Limb (tissue), 2 donors: ENCODE results near the gene TAF11L2.
"Not testable (repeated sequence)": the region's sequence is repeated elsewhere in the genome, so short reads cannot be mapped to it uniquely, and the experiment has no call there.

Experiments used
- DNase-seq, 2 donors: peaks; one replicate each; pipeline ENCODE4 v3.0.0-alpha.2; 2016; ENCODE audit errors: extremely low spot score in 2 of 2

TAF11L2 gene

DNA sequence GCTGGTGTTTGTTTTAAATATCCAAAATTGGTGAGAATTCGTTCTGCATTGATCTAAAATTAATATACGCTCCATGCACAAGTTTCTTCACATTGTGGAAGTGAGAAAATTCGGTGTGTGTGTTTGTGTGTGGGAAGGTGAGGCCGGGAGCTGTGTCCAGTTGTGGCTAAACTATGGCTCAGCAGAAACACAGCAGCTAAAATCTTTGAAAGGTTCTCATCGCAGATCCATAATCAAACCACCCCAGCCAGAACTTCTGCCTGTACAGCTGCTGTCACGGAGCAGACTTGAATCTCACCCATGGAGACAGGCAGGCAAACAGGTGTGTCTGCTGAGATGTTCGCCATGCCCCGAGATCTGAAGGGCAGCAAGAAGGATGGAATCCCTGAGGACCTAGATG is at the start of gene TAF11L2:
TSS of gene TAF11L2 (plus strand) at position 301 of the 400 bp plus-strand sequence.
- DNase-seq, result not testable (repeated sequence)

- no peak for DNase-seq
Measured at GRCh38 chr5:17448877-17449276, 49.2 kb upstream of the TAF11L2 start.

DNA sequence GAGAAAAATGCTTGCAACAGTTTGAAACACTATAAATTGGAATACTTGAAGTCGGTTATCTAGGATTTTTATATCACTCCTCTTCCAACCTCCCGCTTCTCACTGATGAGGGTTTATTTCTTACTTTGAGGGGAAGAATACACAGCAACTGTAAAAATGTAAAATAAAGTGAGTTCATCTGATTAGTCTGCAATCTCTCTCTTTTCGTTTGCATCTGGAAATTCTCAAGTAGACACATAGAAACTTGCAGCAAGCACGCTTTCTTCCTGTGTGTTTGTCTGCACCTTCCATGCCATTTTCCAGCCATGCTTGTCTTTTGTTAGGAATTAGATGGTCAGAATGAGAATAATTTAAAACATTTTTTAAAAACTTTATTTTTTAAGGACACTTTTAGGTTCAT is 45.1 kb upstream of the TAF11L2 start:
- no peak for DNase-seq

- DNase-seq, result no peak
Measured at GRCh38 chr5:17455942-17456341, 42.1 kb upstream of the TAF11L2 start.

DNA sequence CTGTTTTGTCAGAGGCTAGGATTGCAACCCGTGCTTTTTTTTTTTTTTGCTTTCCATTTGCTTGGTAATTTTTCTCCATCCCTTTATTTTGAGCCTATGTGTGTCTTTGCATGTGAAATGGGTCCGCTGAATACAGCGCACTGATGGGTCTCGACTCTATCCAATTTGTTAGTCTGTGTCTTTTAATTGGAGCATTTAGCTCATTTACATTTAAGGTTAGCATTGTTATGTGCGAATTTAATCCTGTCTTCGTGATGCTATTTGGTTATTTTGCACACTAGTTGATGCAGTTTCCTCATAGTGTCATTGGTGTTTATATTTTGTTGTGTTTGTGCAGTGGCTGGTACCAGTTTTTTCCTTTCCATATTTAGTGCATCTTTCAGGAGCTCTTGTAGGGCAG is 36.2 kb upstream of the TAF11L2 start:
- no peak for DNase-seq

GRCh38 chr5:17463653-17464052 is 34.4 kb upstream of the TAF11L2 start:
- DNase-seq, result no peak

DNA sequence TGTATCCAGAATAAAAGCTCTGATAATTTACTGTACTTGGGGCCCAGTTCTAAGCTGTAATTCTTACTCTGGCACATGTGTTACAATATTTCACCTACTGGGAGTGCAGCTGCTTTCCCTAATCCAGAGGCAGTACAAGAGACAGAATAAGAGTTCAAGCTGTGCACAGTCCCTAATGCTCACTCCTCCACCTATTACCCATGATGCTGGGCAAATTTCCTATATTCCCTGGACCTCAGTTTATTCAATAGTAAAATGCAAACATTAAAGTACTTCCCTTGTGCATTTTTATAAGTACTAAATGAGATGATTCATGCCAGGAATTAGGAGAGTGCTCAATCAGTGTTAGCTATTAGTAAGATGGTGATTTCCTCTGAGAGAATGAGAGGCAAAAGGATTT is 28.0 kb upstream of the TAF11L2 start:
- no peak for DNase-seq

DNA sequence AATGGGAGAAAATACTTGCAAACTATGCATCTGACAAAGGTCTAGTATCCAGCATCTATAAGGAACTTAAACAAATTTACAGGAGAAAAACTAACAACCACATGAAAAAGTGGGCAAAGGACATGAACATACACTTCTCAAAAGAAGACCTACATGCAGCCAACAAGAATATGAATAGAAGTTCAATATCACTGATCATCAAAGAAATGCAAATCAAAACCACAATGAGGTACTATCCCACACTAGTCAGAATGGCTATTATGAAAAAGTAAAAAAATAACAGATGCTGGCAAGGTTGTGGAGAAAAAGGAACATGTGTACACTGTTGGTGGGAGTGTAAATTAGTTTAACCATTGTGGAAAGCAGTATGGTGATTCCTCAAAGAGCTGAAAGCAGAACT is 23.0 kb upstream of the TAF11L2 start:
- not testable (repeated sequence) for DNase-seq

- DNase-seq, result no peak
Measured at GRCh38 chr5:17477043-17477442, 21.0 kb upstream of the TAF11L2 start.

- no peak for DNase-seq
Measured at GRCh38 chr5:17477573-17478265, 20.3 kb upstream of the TAF11L2 start.

DNA sequence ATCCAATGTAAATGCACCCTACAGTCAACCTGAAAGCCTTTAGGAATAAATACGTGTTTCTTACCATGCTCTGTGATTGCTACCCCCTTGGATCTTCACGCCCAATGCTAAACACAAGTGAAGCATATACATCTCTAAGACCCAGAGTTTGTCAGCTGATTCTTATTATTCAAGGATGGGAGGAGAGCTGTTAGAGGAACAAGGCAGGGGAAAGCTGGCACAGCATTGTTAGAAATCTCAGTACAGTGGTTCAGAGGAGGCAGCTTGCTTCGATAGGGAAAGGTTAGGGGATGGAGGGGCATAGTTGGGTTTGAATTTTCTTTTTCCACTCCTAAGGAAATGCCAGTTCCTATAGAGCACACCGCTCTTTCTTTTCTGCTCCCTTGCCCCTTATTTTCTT is 16.7 kb upstream of the TAF11L2 start:
- no peak for DNase-seq

DNA sequence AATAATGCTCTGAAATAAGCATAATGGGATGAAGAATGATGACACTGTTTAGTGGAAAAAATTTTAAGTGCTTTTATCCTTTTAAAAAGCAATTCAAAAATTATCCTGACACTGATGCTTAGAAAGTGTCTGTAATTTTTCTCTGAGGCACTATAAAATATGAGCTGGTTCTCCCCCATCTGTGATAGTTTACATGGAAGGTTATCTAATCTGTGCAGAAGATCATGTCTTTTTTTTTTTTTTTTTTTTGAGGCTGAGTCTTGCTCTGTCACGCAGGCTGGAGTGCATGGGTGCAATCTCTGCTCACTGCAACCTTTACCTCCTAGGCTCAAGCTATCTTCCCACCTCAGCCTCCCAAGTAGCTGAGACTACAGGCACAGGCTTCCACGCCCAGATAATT is 15.2 kb upstream of the TAF11L2 start:
- no peak for DNase-seq

DNA sequence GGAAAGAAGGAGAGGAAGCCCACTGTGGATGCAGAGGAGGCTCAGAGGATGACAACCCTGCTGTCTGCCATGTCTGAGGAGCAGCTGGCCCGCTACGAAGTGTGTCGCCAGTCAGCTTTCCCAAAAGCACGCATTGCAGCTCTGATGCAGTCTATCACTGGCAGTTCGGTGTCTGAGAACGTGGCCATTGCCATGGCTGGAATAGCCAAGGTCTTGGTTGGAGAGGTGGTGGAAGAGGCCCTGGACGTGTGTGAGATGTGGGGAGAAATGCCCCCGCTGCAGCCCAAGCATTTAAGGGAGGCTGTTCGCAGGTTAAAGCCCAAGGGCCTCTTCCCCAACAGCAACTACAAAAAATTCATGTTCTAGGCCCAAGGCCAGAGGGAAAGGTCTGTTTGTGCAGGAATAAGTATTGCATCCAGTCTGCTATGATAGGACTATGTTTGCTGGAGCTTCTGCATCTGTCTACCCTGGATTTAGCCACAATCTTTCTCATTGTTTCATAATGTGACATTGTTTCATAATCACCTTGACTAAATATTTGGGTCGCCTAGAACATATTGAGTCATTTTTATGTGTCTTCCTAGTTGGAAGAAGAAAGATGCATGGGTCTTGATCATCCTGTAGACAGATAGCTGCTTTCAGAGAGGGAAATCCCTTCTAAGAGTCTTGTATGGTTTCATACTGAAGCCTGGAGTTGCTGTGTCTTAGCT is 11.4 kb upstream of the TAF11L2 start:
- DNase-seq, result not testable (repeated sequence)

DNA sequence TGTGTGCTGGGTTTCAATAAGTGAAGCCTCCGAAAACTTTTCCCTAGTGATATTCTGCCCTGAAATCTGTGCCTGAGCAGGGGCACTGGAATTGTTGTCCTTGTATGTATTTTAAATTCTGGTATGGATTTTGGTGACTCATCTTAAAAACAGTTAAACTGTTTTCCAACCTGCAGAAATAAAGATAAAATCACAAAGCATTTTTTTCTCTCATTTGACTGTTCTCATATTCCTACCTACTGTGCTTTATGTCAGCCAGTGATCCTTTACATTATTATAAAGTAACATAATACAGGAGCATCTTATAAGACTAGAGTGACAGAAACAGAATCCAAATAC is 10.9 kb upstream of the TAF11L2 start:
- DNase-seq, result no peak

- DNase-seq, result not testable (repeated sequence)
Measured at GRCh38 chr5:17491257-17491656, 6.8 kb upstream of the TAF11L2 start.

DNA sequence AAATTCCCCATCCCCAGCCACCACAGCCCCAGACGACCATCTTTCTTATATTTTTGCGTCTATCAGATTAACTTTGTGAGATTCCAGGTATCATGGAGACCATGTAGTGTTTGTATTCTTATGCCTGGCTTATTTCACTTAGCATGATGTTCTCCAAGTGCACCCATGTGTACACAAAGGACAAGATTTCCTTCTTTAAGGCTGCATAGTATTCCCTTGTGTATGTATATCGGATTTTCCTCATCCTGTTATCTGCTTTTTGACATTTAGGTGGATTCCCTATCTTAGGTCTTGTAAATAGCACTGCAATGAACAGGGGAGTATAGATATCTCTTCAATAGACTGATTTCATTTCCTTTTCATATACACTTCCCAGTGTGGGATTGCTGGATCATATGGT is 5.3 kb upstream of the TAF11L2 start:
- no peak for DNase-seq

GRCh38 chr5:17497446-17497845 is 585 bp upstream of the TAF11L2 start:
- no peak for DNase-seq

DNA sequence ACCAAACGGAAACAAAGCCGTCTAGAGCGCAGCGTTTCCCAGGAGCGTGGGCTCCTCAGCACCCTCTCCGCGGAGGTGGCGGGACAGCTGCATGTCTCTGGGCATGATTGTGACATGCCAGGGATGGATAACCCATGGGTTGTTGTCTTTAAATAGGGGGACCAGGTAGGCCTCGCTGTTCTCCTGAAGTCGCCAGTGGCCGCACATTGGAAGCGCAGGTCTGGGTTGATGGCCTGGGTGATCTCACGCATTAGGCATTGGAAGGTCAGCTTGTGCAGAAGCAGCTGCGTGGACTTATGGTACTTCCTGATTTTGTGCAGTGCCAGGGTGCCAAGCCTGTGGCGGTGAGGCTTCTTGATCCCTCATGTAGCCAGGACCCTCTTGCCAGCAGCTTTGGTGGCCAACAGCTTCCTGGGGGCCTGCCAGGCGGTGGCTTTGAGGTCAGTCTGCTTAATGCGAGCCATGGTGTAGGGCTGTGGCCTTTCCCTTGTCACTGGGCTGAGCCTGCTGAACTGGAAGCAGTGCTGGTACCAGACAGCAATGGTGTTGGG is 13.8 kb downstream of the TAF11L2 start:
- DNase-seq, result no peak

DNA sequence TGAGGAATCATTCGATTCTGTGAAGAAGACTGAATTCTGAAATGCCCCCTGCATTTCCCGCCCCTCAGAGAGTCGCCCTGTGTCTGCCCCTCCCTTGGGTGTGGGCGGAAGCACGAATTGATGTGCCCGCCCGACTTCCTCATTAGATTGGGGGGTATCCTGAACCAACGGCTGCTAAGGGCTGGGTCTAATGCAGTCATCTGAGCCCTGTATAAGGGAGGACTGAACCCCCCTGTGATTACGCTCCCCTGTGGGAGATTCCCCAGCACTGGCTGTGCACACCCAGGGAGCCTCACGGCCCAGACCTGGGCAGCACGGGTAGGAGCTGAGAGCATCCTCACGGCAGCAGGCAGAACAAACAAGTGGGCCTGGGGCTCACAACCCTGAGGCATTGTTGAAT is 19.5 kb downstream of the TAF11L2 start:
- DNase-seq, result not testable (repeated sequence)

DNA sequence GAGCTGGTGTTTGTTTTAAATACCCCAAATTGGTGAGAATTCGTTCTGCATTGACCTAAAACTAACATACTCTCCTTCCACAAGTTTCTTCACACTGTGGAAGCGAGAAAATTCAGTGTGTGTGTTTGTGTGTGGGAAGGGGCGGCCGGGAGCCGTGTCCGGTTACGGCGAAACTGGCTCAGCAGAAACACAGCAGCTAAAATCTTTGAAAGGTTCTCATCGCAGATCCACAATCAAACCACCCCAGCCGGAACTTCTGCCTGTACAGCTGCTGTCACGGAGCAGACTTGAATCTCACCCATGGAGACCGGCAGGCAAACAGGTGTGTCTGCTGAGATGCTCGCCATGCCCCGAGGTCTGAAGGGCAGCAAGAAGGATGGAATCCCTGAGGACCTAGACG is 20.0 kb downstream of the TAF11L2 start, which contains the start of gene TAF11L3:
TSS of gene TAF11L3 (plus strand) at position 301 of the 400 bp plus-strand sequence.
- DNase-seq, result not testable (repeated sequence)

- DNase-seq, result not testable (repeated sequence)
Measured at GRCh38 chr5:17519508-17519907, 21.5 kb downstream of the TAF11L2 start.

DNA sequence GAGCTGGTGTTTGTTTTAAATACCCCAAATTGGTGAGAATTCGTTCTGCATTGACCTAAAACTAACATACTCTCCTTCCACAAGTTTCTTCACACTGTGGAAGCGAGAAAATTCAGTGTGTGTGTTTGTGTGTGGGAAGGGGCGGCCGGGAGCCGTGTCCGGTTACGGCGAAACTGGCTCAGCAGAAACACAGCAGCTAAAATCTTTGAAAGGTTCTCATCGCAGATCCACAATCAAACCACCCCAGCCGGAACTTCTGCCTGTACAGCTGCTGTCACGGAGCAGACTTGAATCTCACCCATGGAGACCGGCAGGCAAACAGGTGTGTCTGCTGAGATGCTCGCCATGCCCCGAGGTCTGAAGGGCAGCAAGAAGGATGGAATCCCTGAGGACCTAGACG is 23.5 kb downstream of the TAF11L2 start, which contains the start of gene TAF11L4:
TSS of gene TAF11L4 (plus strand) at position 301 of the 400 bp plus-strand sequence.
- DNase-seq, result not testable (repeated sequence)

GRCh38 chr5:17524935-17525334 is 26.9 kb downstream of the TAF11L2 start, which contains the start of gene TAF11L5:
TSS of gene TAF11L5 (plus strand) at chr5:17525235.
- not testable (repeated sequence) for DNase-seq
